HepG2 (cell line): ENCODE data around the gene VMO1. TPM values are rescaled to one million over a fixed set of nuclear protein-coding genes. Genes with fewer than 3 reads are reported as not detected.
"Not testable (repeated sequence)": the region's sequence is repeated elsewhere in the genome, so short reads cannot be mapped to it uniquely, and the experiment has no call there.

Experiments used
- ATAC-seq: fragments of 200-7000 bp; cut with Tn5 transposase; 3 replicates; pipeline ENCODE4 v1.9.1; 2020; ENCODE audit warnings: mild to moderate bottlenecking, moderate library complexity
- BruUV-seq: library from RNA; stranded (reverse); fragments of 400-500 nt; replicated peaks from 2 replicates; lab custom pipeline; 2021; lab: Mats Ljungman, UMichigan
- CTCF ChIA-PET: fragments of 300-600 bp; formaldehyde crosslinking; extraction: SDS; loops from one replicate; lab custom pipeline; 2021; ENCODE audit warnings: low total read pairs, inconsistent platforms, low intra/inter-chr PET ratio; lab: Yijun Ruan, JAX
- POLR2A ChIA-PET: fragments of 350-600 bp; sonication (Branson Sonifier 250); formaldehyde crosslinking; loops from one replicate; lab custom pipeline; 2020; ENCODE audit warnings: antibody characterized with exemption, inconsistent platforms; lab: Yijun Ruan, JAX
- DNase-seq: peaks from one replicate; pipeline ENCODE4 v3.0.0-alpha.2; 2015; ENCODE audit warnings: low spot score
- FAIRE-seq: peaks from 3 replicates; lab custom pipeline; 2011; peaks lifted over from hg19 to GRCh38; lab: Jason Lieb, UNC
- H2AFZ ChIP-seq: one replicate; pipeline ENCODE4 v1.6.1; 2011; ENCODE audit warnings: low read length, inconsistent platforms
- H3K27ac ChIP-seq: fragments of 300-600 bp; 3 replicates; pipeline ENCODE4 v1.8.0; 2011; ENCODE audit warnings: mixed run types, mild to moderate bottlenecking, mixed read lengths, low read length, inconsistent platforms; ENCODE audit not compliant: insufficient read depth; ENCODE audit errors: extremely low read length
- H3K27me3 ChIP-seq, 2 experiments: fragments of 200-600 bp in 1 of 2; 2 replicates in 1 of 2; 3 replicates in 1 of 2; pipeline versions ENCODE4 v1.6.0 to v1.8.0; 2011; ENCODE audit warnings: low read length in 2 of 2, mild to moderate bottlenecking in 2 of 2, moderate library complexity in 2 of 2, inconsistent platforms in 1 of 2; ENCODE audit not compliant: insufficient read depth in 2 of 2, control insufficient read depth in 1 of 2
- H3K36me3 ChIP-seq, 2 experiments: fragments of 200-600 bp in 1 of 2; replicated peaks in 1 of 2; 2 replicates in 1 of 2; 3 replicates in 1 of 2; pipeline versions ENCODE4 v1.5.1 to v1.8.0; 2011; ENCODE audit warnings: low read length in 2 of 2, inconsistent platforms in 1 of 2; ENCODE audit not compliant: insufficient read depth in 2 of 2, control insufficient read depth in 1 of 2
- H3K4me1 ChIP-seq: 2 replicates; pipeline ENCODE4 v1.5.1; 2012; ENCODE audit warnings: low read length, inconsistent platforms; ENCODE audit not compliant: insufficient read depth
- H3K4me2 ChIP-seq: 2 replicates; pipeline ENCODE4 v1.6.0; 2011; ENCODE audit warnings: low read depth, low read length, inconsistent platforms
- H3K4me3 ChIP-seq, 3 experiments: fragments of 200-600 bp in 1 of 3; sonication (generic), shearing (Covaris generic) in 1 of 3; replicated peaks in 1 of 3; 2 replicates each; pipeline ENCODE4 v1.5.1; 2011 to 2016; ENCODE audit warnings: low read length in 3 of 3, inconsistent platforms in 2 of 3, low read depth in 2 of 3, mild to moderate bottlenecking in 2 of 3, control low read depth in 1 of 3, mixed read lengths in 1 of 3; ENCODE audit not compliant: insufficient read depth in 1 of 3
- H3K79me2 ChIP-seq: one replicate; pipeline ENCODE4 v1.6.1; 2011; ENCODE audit warnings: low read length, inconsistent platforms; ENCODE audit not compliant: insufficient read depth
- H3K9ac ChIP-seq: 2 replicates; pipeline ENCODE4 v1.6.0; 2011; ENCODE audit warnings: mild to moderate bottlenecking, low read depth, low read length, inconsistent platforms; ENCODE audit not compliant: insufficient read depth
- H3K9me3 ChIP-seq: 2 replicates; pipeline ENCODE4 v1.5.1; 2012; ENCODE audit warnings: mild to moderate bottlenecking, low read length
- H4K20me1 ChIP-seq: 2 replicates; pipeline ENCODE4 v1.6.0; 2011; ENCODE audit warnings: inconsistent platforms, mild to moderate bottlenecking, low read length, moderate library complexity; ENCODE audit not compliant: insufficient read depth
- RFX1 ChIP-seq: fragments of 450-650 bp; IDR thresholded peaks from 2 replicates; pipeline ENCODE4 v1.6.1; 2017
- WGBS: methylation state at CpG from one replicate; pipeline ENCODE4 v1.1.6; 2017; ENCODE audit warnings: low lambda C conversion rate; 5-methylcytosine and 5-hydroxymethylcytosine counted together
- in situ Hi-C: cut with HindIII; loops from 2 replicates; pipeline ENCODE4 v1.10.0; 2017; ENCODE audit warnings: low pct_unique_long_range_greater_than_20kb; ENCODE audit not compliant: extremely low pct_ligation_motif_present
- intact Hi-C: fragments of 100-400 bp; cut with micrococcal nuclease; formaldehyde crosslinking; loops from one replicate; pipeline ENCODE4 v1.10.0; 2022; ENCODE audit not compliant: unreplicated experiment
- polyA plus RNA-seq, 8 experiments: library from polyadenylated mRNA; depleted of rRNA in 3 of 8; stranded (reverse) in 7 of 8; unstranded in 1 of 8; fragments of >200 nt; fragmentation: Illumina TruSeq in 4 of 8; extraction: Trizol in 4 of 8; gene quantifications; 2 replicates each; pipeline versions ENCODE4 v1.2.1 to v1.2.3, GENCODE V29; 2011 to 2016; ENCODE audit warnings: low read depth in 4 of 8, missing spikeins in 1 of 8, mixed read lengths in 1 of 8; ENCODE audit not compliant: insufficient read depth in 1 of 8
- total RNA-seq, 5 experiments: library from RNA; depleted of rRNA; stranded (reverse); fragments of >200 nt; fragmentation: Illumina TruSeq; extraction: Trizol; gene quantifications; 2 replicates each; pipeline ENCODE4 v1.2.3, GENCODE V29; 2016; ENCODE audit warnings: low read depth in 1 of 5
- TF ChIP-seq, protein P1 (sequence below): sonication (generic); formaldehyde crosslinking; IDR thresholded peaks from 2 replicates; pipeline ENCODE4 v1.9.0; 2022; ENCODE audit warnings: missing genetic modification reagents, mild to moderate bottlenecking, borderline replicate concordance
- TF ChIP-seq, protein P2 (sequence below): sonication (generic); formaldehyde crosslinking; IDR thresholded peaks from 2 replicates; pipeline ENCODE4 v1.5.1; 2020; ENCODE audit warnings: missing genetic modification reagents, mild to moderate bottlenecking, borderline replicate concordance

VMO1 gene
- total and polyA plus RNA-seq, 2 of the 13 experiments (the other 11 are each of a cell fraction or from before 2014, with no cell fraction given), result not detected

- TF ChIP-seq, protein P1, sequence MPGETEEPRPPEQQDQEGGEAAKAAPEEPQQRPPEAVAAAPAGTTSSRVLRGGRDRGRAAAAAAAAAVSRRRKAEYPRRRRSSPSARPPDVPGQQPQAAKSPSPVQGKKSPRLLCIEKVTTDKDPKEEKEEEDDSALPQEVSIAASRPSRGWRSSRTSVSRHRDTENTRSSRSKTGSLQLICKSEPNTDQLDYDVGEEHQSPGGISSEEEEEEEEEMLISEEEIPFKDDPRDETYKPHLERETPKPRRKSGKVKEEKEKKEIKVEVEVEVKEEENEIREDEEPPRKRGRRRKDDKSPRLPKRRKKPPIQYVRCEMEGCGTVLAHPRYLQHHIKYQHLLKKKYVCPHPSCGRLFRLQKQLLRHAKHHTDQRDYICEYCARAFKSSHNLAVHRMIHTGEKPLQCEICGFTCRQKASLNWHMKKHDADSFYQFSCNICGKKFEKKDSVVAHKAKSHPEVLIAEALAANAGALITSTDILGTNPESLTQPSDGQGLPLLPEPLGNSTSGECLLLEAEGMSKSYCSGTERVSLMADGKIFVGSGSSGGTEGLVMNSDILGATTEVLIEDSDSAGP (CRISPR knock-in tag), result peak; percentile 78
- TF ChIP-seq, protein P2, sequence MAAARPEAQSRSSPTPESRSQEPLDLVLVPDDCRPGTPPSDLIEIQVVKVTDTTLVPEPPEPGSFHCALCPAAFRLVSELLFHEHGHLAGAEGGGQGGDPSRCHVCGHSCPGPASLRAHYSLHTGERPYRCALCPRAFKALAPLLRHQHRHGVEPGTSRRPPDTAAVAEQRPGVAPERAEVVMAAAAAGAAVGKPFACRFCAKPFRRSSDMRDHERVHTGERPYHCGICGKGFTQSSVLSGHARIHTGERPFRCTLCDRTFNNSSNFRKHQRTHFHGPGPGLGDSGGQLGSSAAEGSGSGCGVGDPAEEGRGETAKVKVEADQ (CRISPR knock-in tag), result peak; percentile 52; the same call in 1 of the 2 replicates
These were observed 47.2 kb upstream of the VMO1 start, which contains the start of gene MINK1 (continued) for GRCh38 chr17:4833178-4833940.

DNA sequence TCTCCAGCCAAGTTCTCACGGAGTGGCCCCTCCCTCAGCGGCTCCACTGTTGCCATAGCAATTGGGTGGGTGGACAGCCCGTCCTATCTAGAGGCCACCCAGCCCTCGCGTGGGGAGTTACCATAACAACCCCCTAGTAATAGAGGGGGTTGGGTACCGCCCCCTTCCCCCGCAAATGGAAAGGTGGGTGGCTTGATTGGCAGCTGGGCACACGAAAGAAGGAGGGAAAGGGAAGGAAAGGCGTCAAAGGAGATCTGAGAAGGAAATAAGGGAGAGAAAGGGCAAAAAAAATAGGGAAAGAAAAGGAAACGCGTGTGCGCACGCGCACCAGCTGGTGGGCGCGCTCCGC, 46.6 kb upstream of the VMO1 start:
- Histone ChIP-seq H3K4me3 (peak overlapping the region; percentile 67 to 97 (median 85)), H4K20me1 (peaks cover 15% of the 10 kb centered on the region; the same call in 1 of the 2 replicates), H3K79me2 (peaks cover 40% of the 10 kb centered on the region), H3K9ac (peak overlapping the region; percentile 78), H3K27ac (peak overlapping the region; percentile 75), H3K4me1 (peaks cover 36% of the 10 kb centered on the region), H3K4me2 (peak overlapping the region; percentile 85)
- DNase-seq, FAIRE-seq, BruUV-seq, H3K27me3 ChIP-seq, CTCF ChIA-PET, H3K9me3 ChIP-seq, H2AFZ ChIP-seq, ATAC-seq, H3K36me3 ChIP-seq, in situ Hi-C loops: not testable (repeated sequence)
- TF ChIP-seq RFX1, result peak; percentile 75; the same call in 1 of the 2 replicates
- POLR2A ChIA-PET, result interaction anchor here (0.6 to 3.8 kb wide), 7 partner anchors 14 to 124 kb away, joined by 3 to 31 read pairs (median 4); partner anchors contain the start of genes CXCL16, GLTPD2, TM4SF5 and ZMYND15
- intact Hi-C loops, result loop anchor here (10.0 kb wide), 1 partner anchor 52 kb away; no protein-coding TSS in a partner anchor
- 0% methylated on average over 12 of the region's 17 CpGs for WGBS
